Skeletal muscle cell (primary cell): Measurements from ENCODE around the gene FKBP6.
"Not testable (repeated sequence)": the region's sequence is repeated elsewhere in the genome, so short reads cannot be mapped to it uniquely, and the experiment has no call there.

Source experiments
- DNase-seq: peaks from one replicate; pipeline ENCODE4 v3.0.0-alpha.2; 2010; ENCODE audit warnings: low read depth
- H3K4me3 ChIP-seq: 2 replicates; pipeline ENCODE4 v1.5.1; 2011; ENCODE audit warnings: low read depth, mild to moderate bottlenecking, control low read depth, low read length, moderate library complexity

Gene FKBP6

GRCh38 chr7:73377413-73378200 is 49.6 kb downstream of the FKBP6 start:
- H3K4me3 ChIP-seq, DNase-seq: not testable (repeated sequence)

GRCh38 chr7:73382934-73383503 is 55.1 kb downstream of the FKBP6 start:
- no peak overlapping the region for H3K4me3 ChIP-seq
- no peak for DNase-seq

- no peak overlapping the region for H3K4me3 ChIP-seq
- DNase-seq: no peak
These were observed 59.4 kb downstream of the FKBP6 start for GRCh38 chr7:73387221-73387828.

- no peak overlapping the region for H3K4me3 ChIP-seq
- no peak for DNase-seq
These were observed 60.0 kb downstream of the FKBP6 start for GRCh38 chr7:73387908-73388414.

GRCh38 chr7:73391396-73391795 is 63.4 kb downstream of the FKBP6 start:
- no peak overlapping the region for H3K4me3 ChIP-seq
- no peak for DNase-seq

GRCh38 chr7:73394422-73394821 is 66.5 kb downstream of the FKBP6 start:
- H3K4me3 ChIP-seq: no peak overlapping the region
- DNase-seq: no peak

- no peak overlapping the region for H3K4me3 ChIP-seq
- no peak for DNase-seq
These were observed 67.9 kb downstream of the FKBP6 start for GRCh38 chr7:73395538-73396503.

- no peak for DNase-seq
- no peak overlapping the region for H3K4me3 ChIP-seq
These were observed 69.7 kb downstream of the FKBP6 start for GRCh38 chr7:73397521-73398281.

- not testable (repeated sequence) for DNase-seq, H3K4me3 ChIP-seq
These were observed 71.5 kb downstream of the FKBP6 start for GRCh38 chr7:73399185-73400050.

- DNase-seq, H3K4me3 ChIP-seq: not testable (repeated sequence)
These were observed 76.9 kb downstream of the FKBP6 start for GRCh38 chr7:73404860-73405259.
